SK-N-MC (cell line): ENCODE measurements around the gene EFTUD2.
"Not testable (repeated sequence)": the region's sequence is repeated elsewhere in the genome, so short reads cannot be mapped to it uniquely, and the experiment has no call there.

ENCODE experiments used
- DNase-seq: peaks from one replicate; pipeline ENCODE4 v3.0.0-alpha.2; 2011; ENCODE audit warnings: low read depth, low spot score
- H3K27ac ChIP-seq: fragments of 200-600 bp; sonication (generic); 2 replicates; pipeline ENCODE4 v1.5.1; 2016; ENCODE audit warnings: mixed run types
- H3K36me3 ChIP-seq: fragments of 200-600 bp; sonication (generic); 2 replicates; pipeline ENCODE4 v1.6.1; 2017; ENCODE audit warnings: antibody characterized with exemption, low read length, mixed read lengths; ENCODE audit not compliant: insufficient read depth
- H3K4me3 ChIP-seq: fragments of 200-600 bp; sonication (generic); 2 replicates; pipeline ENCODE4 v1.5.1; 2016
- H3K9ac ChIP-seq: fragments of 200-600 bp; sonication (generic); 2 replicates; pipeline ENCODE4 v1.8.0; 2017; ENCODE audit warnings: mixed run types, mixed read lengths; ENCODE audit not compliant: insufficient read length
- H3K9me3 ChIP-seq: fragments of 200-600 bp; sonication (generic); 2 replicates; pipeline ENCODE4 v1.6.1; 2017; ENCODE audit warnings: low read depth, mild to moderate bottlenecking, antibody characterized with exemption, low read length, moderate library complexity, mixed read lengths
- EZH2 ChIP-seq: fragments of 200-600 bp; sonication (generic); IDR thresholded peaks from one replicate; pipeline ENCODE4 v1.6.1; 2017; ENCODE audit warnings: antibody characterized with exemption
- FOXP2 ChIP-seq: optimal IDR thresholded peaks from 2 replicates; pipeline ENCODE3; 2011; ENCODE audit warnings: mild to moderate bottlenecking, moderate library complexity; ENCODE audit not compliant: insufficient read depth; ENCODE audit errors: extremely low read length, control extremely low read depth
- POLR2AphosphoS5 ChIP-seq: IDR thresholded peaks from 2 replicates; pipeline ENCODE4 v1.6.1; 2012; ENCODE audit warnings: mild to moderate bottlenecking, low read depth, low read length, borderline replicate concordance

The EFTUD2 gene

DNA sequence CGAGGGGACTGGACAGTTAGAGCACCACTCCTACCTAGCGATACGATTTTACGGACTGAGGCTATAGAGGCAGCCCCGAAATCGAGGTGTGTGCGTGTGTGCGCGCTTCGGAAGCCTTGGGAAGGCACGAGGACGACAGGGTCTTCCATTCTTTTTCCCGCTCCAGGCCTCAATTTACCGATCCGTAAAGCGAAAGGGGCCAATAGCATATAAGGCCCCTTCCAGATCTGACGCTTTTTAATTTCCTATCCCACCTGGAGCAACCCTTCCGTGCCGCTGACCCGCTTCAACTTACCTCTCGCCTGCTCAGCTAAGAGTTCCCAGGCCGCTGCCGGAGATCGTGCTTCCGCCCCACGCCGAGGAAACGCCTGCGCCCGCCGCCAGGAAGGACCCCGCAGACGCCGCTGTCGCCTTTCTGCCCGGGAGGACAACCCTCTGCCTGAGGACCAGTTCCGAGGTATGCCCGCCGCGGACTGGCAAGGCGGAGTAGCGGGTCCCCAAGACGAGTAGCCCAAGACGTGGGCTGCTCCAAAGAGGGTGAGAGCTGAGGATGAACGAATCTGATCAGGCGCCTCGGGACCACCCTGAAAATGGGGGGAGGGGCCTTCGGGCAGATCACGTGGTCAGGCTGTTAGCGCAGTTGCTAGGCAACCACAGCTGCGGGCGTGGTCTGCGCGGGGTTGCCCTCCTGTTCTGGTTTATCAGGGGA lies at the start of gene EFTUD2:
TSS of gene EFTUD2 (minus strand) at position 372 of the 709 bp plus-strand sequence. CDS start 4,924 bp downstream, outside the sequence.
- peak; percentile 58 for DNase-seq
- Histone ChIP-seq H3K4me3 (peak within 1 kb of the TSS; percentile 95), H3K9ac (peak within 1 kb of the TSS; percentile 96), H3K27ac (peak within 1 kb of the TSS; percentile 99), H3K9me3 (no peaks in the 10 kb centered on the region), H3K36me3 (peaks cover 15% of the 10 kb centered on the region)
- TF ChIP-seq POLR2AphosphoS5 (peak; percentile 92), FOXP2 (no peak), EZH2 (no peak)

DNA sequence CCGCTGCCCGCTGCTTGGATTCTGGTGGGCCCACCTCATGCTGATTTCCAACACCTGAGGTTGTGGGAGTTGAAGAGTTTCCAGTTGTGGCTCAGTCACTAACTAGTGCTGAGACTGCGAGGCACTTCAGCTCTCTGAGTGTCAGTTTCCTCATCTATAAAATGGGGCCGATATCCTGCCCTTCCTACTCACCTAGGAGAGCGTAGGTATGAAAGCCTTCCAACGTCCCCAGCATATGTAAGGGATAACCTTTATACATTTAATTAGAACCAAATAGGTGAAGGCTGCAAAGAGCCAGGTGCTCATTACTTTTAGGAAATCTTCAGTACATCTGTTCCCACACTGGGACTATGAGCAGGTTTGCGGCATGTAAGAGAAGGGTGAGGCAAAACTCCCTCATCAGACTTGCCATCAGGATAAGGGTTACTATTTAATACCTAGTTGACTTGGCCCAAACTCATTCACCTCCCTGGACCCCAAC lies 49.1 kb upstream of the EFTUD2 start:
- Histone ChIP-seq H3K36me3 (peaks cover 32% of the 10 kb centered on the region), H3K27ac (0 out of 2 replicates have a peak overlapping the region, but pooled peaks have one; percentile 73), H3K4me3 (peak overlapping the region; percentile 91), H3K9ac (peak overlapping the region; percentile 94), H3K9me3 (no peaks in the 10 kb centered on the region)
- TF ChIP-seq EZH2 (no peak), FOXP2 (no peak), POLR2AphosphoS5 (no peak)
- DNase-seq = no peak

DNA sequence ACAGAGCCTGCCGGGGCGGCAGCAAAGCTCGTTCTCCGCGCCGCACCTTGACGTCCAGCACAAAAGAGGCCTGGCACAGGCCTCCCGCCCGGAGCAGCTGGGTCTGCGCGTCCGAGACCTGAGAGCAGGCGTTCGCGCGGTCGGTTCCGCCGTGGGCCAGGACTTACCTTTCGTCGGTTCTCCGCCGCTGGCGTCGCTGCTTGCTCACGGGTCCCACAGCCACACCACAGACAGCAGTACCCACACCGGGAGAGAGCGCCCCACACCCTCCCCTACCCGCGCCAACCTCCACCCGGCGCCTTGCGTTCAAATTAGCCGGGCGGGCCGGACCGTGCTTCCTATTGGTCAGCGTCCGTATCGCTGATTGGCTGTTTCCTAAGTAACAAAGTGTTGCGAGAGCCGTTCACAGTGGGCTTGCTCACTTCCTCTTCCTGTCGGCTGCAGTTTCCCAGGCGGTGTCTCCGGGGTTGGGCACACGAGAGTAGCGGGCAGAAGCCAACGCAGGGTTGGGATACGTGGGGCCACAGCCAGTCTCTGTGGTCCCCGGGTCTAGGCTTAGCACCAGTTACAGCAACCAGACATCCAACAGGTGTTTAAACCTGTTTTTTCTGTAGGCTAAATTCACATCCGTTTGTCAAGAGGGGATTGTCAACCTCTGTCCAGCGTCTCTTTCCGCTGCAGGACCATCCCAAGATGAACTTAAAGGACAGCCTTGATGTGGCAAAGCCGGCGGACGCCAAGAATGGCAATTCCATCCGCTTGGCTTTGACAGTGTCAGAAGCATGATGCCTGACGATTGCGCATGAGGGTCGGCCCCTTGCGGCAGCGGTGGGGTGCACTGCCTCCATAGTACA lies 48.4 kb upstream of the EFTUD2 start, which contains the start of gene KIF18B:
TSS of gene KIF18B (minus strand) at position 313 of the 854 bp plus-strand sequence. CDS start 11,429 bp downstream, outside the sequence.
- Histone ChIP-seq H3K9ac (peak within 1 kb of the TSS; percentile 94), H3K4me3 (peak within 1 kb of the TSS; percentile 91), H3K27ac (peak within 1 kb of the TSS; percentile 83), H3K9me3 (no peaks in the 10 kb centered on the region), H3K36me3 (peaks cover 37% of the 10 kb centered on the region)
- peak; percentile 90 for DNase-seq
- TF ChIP-seq POLR2AphosphoS5 (peak; percentile 98), FOXP2 (no peak), EZH2 (no peak)

DNA sequence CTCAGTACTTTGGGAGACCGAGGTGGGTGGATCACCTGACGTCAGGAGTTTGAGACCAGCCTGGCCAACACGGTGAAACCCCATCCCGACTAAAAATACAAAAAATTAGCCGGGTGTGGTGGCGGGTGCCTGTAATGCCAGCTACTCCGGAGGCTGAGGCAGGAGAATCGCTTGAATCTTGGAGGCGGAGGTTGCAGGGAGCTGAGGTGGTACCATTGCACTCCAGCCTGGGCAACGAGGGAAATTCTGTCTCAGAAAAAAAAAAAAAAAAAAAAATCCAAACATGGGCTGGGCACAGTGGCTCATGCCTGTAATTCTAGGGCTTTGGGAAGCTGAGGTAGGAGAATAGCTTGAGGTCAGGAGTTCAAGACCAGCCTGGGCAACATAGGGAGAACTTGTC lies 46.4 kb upstream of the EFTUD2 start:
- H3K9ac ChIP-seq = peak overlapping the region; percentile 94

DNA sequence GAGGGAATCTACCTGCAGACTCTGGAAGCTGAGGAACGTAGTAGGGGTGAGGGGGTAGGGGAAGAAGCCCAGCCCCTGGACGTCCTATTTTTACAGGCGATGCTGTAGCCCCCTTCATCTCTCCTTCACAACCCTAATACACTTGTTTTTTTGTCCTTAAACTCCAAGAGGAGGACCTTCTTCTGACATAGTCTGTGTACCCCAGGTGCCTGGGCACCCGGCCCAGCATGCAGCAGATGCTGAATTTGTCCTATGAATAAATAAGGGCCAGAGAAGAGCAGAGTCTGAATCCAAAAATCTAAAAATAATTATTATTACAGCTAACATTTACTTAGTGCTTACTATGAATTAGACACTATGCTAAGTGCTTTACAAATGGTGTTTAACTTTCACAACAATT lies 43.2 kb upstream of the EFTUD2 start:
- no peaks in the 10 kb centered on the region for H3K9me3 ChIP-seq
- DNase-seq = no peak
- TF ChIP-seq EZH2 (no peak), FOXP2 (no peak), POLR2AphosphoS5 (no peak)
- no peak overlapping the region; the same call in 1 of the 2 replicates for H3K27ac ChIP-seq
- H3K4me3 ChIP-seq = no peak overlapping the region
- H3K36me3 ChIP-seq = peaks cover 86% of the 10 kb centered on the region
- no peak overlapping the region for H3K9ac ChIP-seq

More for the DNA sequence above, 46.4 kb upstream of the EFTUD2 start:
- Histone ChIP-seq H3K4me3 (peak overlapping the region; percentile 91), H3K36me3 (peaks cover 55% of the 10 kb centered on the region)
- not testable (repeated sequence) for H3K9me3 ChIP-seq, DNase-seq, H3K27ac ChIP-seq

DNA sequence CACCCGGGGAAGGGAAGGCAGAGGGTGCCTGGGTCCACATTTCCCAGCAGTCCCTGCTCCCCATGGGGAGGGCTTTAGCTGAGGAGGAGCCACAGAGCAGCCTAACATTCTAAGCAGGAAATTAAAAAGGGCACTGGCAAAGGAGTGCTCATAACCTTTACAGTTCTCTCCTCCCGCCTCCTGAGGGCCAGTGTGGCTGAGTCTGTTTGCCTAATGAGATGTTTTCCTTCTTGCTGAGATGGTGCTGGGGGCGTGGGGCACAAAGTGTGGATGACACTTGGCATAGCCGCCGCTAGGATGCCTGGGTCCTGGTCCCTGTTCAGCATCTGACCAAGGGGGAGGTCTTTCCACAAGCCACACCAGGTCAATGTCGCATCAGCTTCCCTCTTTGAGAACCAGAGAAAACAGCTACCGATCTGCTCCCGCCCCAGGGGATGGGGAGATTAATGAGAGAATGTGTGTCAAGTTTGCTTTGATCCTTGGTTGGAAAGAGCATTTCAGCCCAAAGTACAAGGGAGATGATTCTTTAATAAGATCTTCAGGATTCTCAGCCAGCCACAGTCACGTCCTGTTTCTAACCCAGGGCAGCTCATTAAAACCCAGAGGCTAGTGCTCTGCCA lies 42.6 kb upstream of the EFTUD2 start:
- TF ChIP-seq POLR2AphosphoS5 (no peak), FOXP2 (no peak), EZH2 (no peak)
- H3K4me3 ChIP-seq = no peak overlapping the region
- H3K9me3 ChIP-seq = no peaks in the 10 kb centered on the region
- H3K27ac ChIP-seq = no peak overlapping the region; the same call in 1 of the 2 replicates
- H3K9ac ChIP-seq = no peak overlapping the region
- H3K36me3 ChIP-seq = peaks cover 93% of the 10 kb centered on the region
- DNase-seq = no peak

DNA sequence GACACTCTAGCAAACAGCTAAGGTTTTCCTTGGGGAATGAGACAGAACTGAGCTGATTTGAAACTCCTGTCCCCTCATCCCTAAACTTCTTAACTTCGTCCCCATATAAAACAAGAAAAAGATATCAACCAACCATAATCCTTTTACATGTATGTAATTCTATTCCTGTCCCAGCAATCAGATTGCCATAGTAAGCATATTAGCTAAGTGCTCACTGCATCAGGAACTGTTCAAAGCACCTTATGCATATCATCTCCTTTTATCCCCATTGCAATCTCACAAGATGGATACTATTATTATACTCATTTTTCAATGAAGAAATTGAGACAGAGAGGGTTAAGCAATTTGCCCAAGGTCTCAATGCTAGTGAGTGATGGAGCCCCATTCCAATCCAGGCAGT lies 41.5 kb upstream of the EFTUD2 start:
- TF ChIP-seq FOXP2 = no peak
- TF ChIP-seq EZH2 = no peak
- no peak for TF ChIP-seq POLR2AphosphoS5
- H3K36me3 ChIP-seq = peaks cover 91% of the 10 kb centered on the region
- no peaks in the 10 kb centered on the region for H3K9me3 ChIP-seq
- no peak overlapping the region for H3K9ac ChIP-seq
- no peak overlapping the region for H3K4me3 ChIP-seq
- no peak for DNase-seq
- no peak overlapping the region for H3K27ac ChIP-seq

DNA sequence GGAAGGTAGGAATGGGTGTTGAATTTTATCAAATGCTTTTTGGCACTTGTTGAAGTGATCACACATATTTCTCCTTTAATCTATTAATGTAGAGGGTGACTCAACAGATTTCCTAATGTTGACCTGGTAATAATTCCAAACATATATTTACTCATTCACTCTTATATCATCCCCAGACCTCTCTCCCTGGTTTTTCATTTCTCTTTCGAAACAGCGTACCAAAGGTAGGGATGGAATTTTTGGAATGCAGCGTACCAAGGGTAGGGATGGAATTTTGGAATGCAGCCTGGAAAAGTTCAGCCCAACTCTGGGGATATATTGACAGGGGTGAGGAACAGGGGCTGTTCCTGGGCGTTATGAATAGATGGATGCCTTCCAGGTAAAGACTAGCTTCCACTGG lies 41.1 kb upstream of the EFTUD2 start:
- no peaks in the 10 kb centered on the region for H3K9me3 ChIP-seq
- H3K36me3 ChIP-seq = peaks cover 91% of the 10 kb centered on the region
- TF ChIP-seq EZH2 = no peak
- no peak for TF ChIP-seq POLR2AphosphoS5
- TF ChIP-seq FOXP2 = no peak
- DNase-seq = no peak
- H3K4me3 ChIP-seq = no peak overlapping the region
- H3K9ac ChIP-seq = no peak overlapping the region
- H3K27ac ChIP-seq = no peak overlapping the region
